H1 (cell line): ENCODE results near the gene RIPOR2. TPM values are rescaled to one million over a fixed set of nuclear protein-coding genes. Genes with fewer than 3 reads are reported as not detected.

ENCODE experiments used
- CTCF ChIA-PET: fragments of 300-600 bp; sonication (Branson Sonifier 250); formaldehyde crosslinking; loops from one replicate; lab custom pipeline; 2021; ENCODE audit not compliant: partially characterized antibody; lab: Charles Lee
- POLR2A ChIA-PET: fragments of 300-600 bp; sonication (Branson Sonifier 250); formaldehyde crosslinking; loops from one replicate; lab custom pipeline; 2021; ENCODE audit warnings: inconsistent platforms; ENCODE audit not compliant: partially characterized antibody; lab: Charles Lee
- DNase-seq, 2 experiments: peaks; one replicate each; pipeline versions ENCODE4 v3.0.0 to v3.0.0-alpha.2; 2010 to 2022; ENCODE audit warnings: low spot score in 2 of 2, low read depth in 1 of 2, mixed read lengths in 1 of 2
- FAIRE-seq: peaks from 2 replicates; lab custom pipeline; 2011; peaks lifted over from hg19 to GRCh38; lab: Jason Lieb, UNC
- H2AFZ ChIP-seq: 2 replicates; pipeline ENCODE4 v1.8.1; 2012; ENCODE audit warnings: low read length, inconsistent platforms
- H2AK5ac ChIP-seq: 2 replicates; pipeline ENCODE4 v1.6.1; 2013; ENCODE audit warnings: low read depth, low read length
- H2BK120ac ChIP-seq: replicated peaks from 2 replicates; pipeline ENCODE3; 2013; ENCODE audit warnings: low read depth, low read length, inconsistent platforms
- H2BK12ac ChIP-seq: 2 replicates; pipeline ENCODE4 v1.6.1; 2013; ENCODE audit warnings: low read depth, low read length
- H2BK15ac ChIP-seq: 2 replicates; pipeline ENCODE4 v1.6.1; 2013; ENCODE audit warnings: low read length
- H2BK20ac ChIP-seq: 2 replicates; pipeline ENCODE4 v1.6.1; 2013; ENCODE audit warnings: low read length
- H2BK5ac ChIP-seq: 2 replicates; pipeline ENCODE4 v1.6.1; 2013; ENCODE audit warnings: low read depth, low read length
- H3K14ac ChIP-seq: 2 replicates; pipeline ENCODE4 v1.6.1; 2013; ENCODE audit warnings: inconsistent platforms; ENCODE audit not compliant: insufficient read length
- H3K18ac ChIP-seq: 2 replicates; pipeline ENCODE4 v1.6.1; 2013; ENCODE audit warnings: low read length; ENCODE audit errors: extremely low read depth
- H3K23ac ChIP-seq: 2 replicates; pipeline ENCODE4 v1.6.1; 2013; ENCODE audit warnings: inconsistent platforms; ENCODE audit not compliant: insufficient read length
- H3K23me2 ChIP-seq: 2 replicates; pipeline ENCODE4 v1.6.1; 2013; ENCODE audit warnings: low read depth, low read length
- H3K27ac ChIP-seq: 2 replicates; pipeline ENCODE4 v1.6.1; 2011; ENCODE audit warnings: low read depth, low read length, inconsistent platforms
- H3K27me3 ChIP-seq, 4 experiments: replicated peaks in 1 of 4; 1 replicate in 1 of 4; 2 replicates in 3 of 4; pipeline versions ENCODE4 v1.6.1 to v1.8.1; 2011 to 2013; ENCODE audit warnings: low read length in 3 of 4, mild to moderate bottlenecking in 3 of 4, inconsistent platforms in 2 of 4, mixed read lengths in 2 of 4, moderate library complexity in 1 of 4; ENCODE audit not compliant: control insufficient read depth in 3 of 4, insufficient read depth in 3 of 4; ENCODE audit errors: extremely low read depth in 1 of 4
- H3K36me3 ChIP-seq, 4 experiments: 2 replicates each; pipeline versions ENCODE4 v1.6.1 to v1.8.1; 2011 to 2013; ENCODE audit warnings: mild to moderate bottlenecking in 4 of 4, low read length in 3 of 4, moderate library complexity in 2 of 4, control low read depth in 1 of 4, inconsistent platforms in 1 of 4; ENCODE audit not compliant: insufficient read depth in 4 of 4, control insufficient read depth in 2 of 4
- H3K4ac ChIP-seq: replicated peaks from 2 replicates; pipeline ENCODE3; 2013; ENCODE audit warnings: low read length, low read depth, mixed read lengths, inconsistent platforms; ENCODE audit not compliant: insufficient read length
- H3K4me1 ChIP-seq, 4 experiments: replicated peaks in 1 of 4; 1 replicate in 1 of 4; 2 replicates in 3 of 4; pipeline versions ENCODE4 v1.6.1 to v1.8.1; 2011 to 2013; ENCODE audit warnings: low read length in 3 of 4, inconsistent platforms in 2 of 4, mixed read lengths in 1 of 4; ENCODE audit not compliant: insufficient read depth in 4 of 4, control insufficient read depth in 3 of 4
- H3K4me2 ChIP-seq, 2 experiments: 2 replicates each; pipeline versions ENCODE4 v1.6.1 to v1.8.1; 2011 to 2013; ENCODE audit warnings: low read depth in 2 of 2, low read length in 2 of 2, control low read depth in 1 of 2, inconsistent platforms in 1 of 2, mild to moderate bottlenecking in 1 of 2; ENCODE audit not compliant: insufficient read depth in 1 of 2
- H3K4me3 ChIP-seq, 4 experiments: fragments of 200-600, 300-600 bp in 1 of 4; sonication (generic), shearing (Covaris generic), sonication (Bioruptor Twin) in 1 of 4; 2 replicates each; pipeline versions ENCODE4 v1.5.1 to v1.8.1; 2011 to 2016; ENCODE audit warnings: low read length in 4 of 4, low read depth in 3 of 4, control low read depth in 2 of 4, inconsistent platforms in 2 of 4, mild to moderate bottlenecking in 2 of 4, mixed read lengths in 1 of 4, moderate library complexity in 1 of 4; ENCODE audit not compliant: insufficient read depth in 2 of 4; ENCODE audit errors: extremely low read depth in 1 of 4
- H3K56ac ChIP-seq: replicated peaks from 2 replicates; pipeline ENCODE3; 2013; ENCODE audit warnings: low read depth, mild to moderate bottlenecking, mixed read lengths, low read length, inconsistent platforms; ENCODE audit not compliant: insufficient read length
- H3K79me1 ChIP-seq: 2 replicates; pipeline ENCODE4 v1.6.1; 2013; ENCODE audit warnings: low read depth, low read length, control low read depth
- H3K79me2 ChIP-seq, 2 experiments: 2 replicates each; pipeline versions ENCODE4 v1.6.1 to v1.8.1; 2012 to 2013; ENCODE audit warnings: low read length in 2 of 2, mild to moderate bottlenecking in 2 of 2, inconsistent platforms in 1 of 2; ENCODE audit not compliant: insufficient read depth in 2 of 2, control insufficient read depth in 1 of 2
- H3K9ac ChIP-seq, 4 experiments: replicated peaks in 1 of 4; 1 replicate in 1 of 4; 2 replicates in 3 of 4; pipeline versions ENCODE4 v1.6.1 to v1.8.1; 2011 to 2013; ENCODE audit warnings: low read depth in 3 of 4, low read length in 3 of 4, control low read depth in 2 of 4, mild to moderate bottlenecking in 2 of 4, moderate library complexity in 2 of 4, inconsistent platforms in 1 of 4; ENCODE audit errors: extremely low read depth in 1 of 4
- H3K9me3 ChIP-seq, 2 experiments: 2 replicates each; pipeline versions ENCODE4 v1.6.1 to v1.8.1; 2012 to 2013; ENCODE audit warnings: mild to moderate bottlenecking in 2 of 2, moderate library complexity in 2 of 2, control low read depth in 1 of 2, inconsistent platforms in 1 of 2, low read depth in 1 of 2, low read length in 1 of 2, mixed read lengths in 1 of 2; ENCODE audit not compliant: insufficient read depth in 2 of 2
- H4K20me1 ChIP-seq, 2 experiments: replicated peaks in 1 of 2; 2 replicates each; pipeline versions ENCODE3 to v1.8.1; 2011 to 2013; ENCODE audit warnings: inconsistent platforms in 2 of 2, low read length in 2 of 2, mild to moderate bottlenecking in 1 of 2; ENCODE audit not compliant: insufficient read depth in 2 of 2, control insufficient read depth in 1 of 2
- H4K5ac ChIP-seq: 2 replicates; pipeline ENCODE4 v1.6.1; 2013; ENCODE audit warnings: low read length, low read depth, mixed read lengths, inconsistent platforms; ENCODE audit not compliant: insufficient read length
- H4K8ac ChIP-seq: 2 replicates; pipeline ENCODE4 v1.8.0; 2013; ENCODE audit warnings: mild to moderate bottlenecking, moderate library complexity, low read length, inconsistent platforms; ENCODE audit not compliant: insufficient read depth; ENCODE audit errors: extremely low read depth
- H4K91ac ChIP-seq: replicated peaks from 2 replicates; pipeline ENCODE3; 2013; ENCODE audit warnings: low read length, mixed read lengths, inconsistent platforms; ENCODE audit not compliant: insufficient read length
- BACH1 ChIP-seq: IDR thresholded peaks from 2 replicates; pipeline ENCODE4 v1.6.1; 2012; ENCODE audit warnings: low read length, improper control_type of control experiment
- BRCA1 ChIP-seq: IDR thresholded peaks from 2 replicates; pipeline ENCODE4 v1.6.1; 2012; ENCODE audit warnings: low read depth, low read length, improper control_type of control experiment
- E2F6 ChIP-seq: IDR thresholded peaks from 2 replicates; pipeline ENCODE4 v1.6.1; 2012; ENCODE audit warnings: inconsistent platforms
- EP300 ChIP-seq, 2 experiments: IDR thresholded peaks; 1 replicate in 1 of 2; 2 replicates in 1 of 2; pipeline ENCODE4 v1.6.1; 2011 to 2012; ENCODE audit warnings: low read depth in 2 of 2, low read length in 2 of 2, mild to moderate bottlenecking in 2 of 2, borderline replicate concordance in 1 of 2, inconsistent platforms in 1 of 2, moderate library complexity in 1 of 2
- FOSL1 ChIP-seq: IDR thresholded peaks from 2 replicates; pipeline ENCODE4 v1.6.1; 2011; ENCODE audit warnings: mild to moderate bottlenecking, low read depth, low read length, moderate library complexity; ENCODE audit not compliant: insufficient read depth
- JUND ChIP-seq: IDR thresholded peaks from 2 replicates; pipeline ENCODE4 v1.6.1; 2011; ENCODE audit warnings: mild to moderate bottlenecking, improper control_type of control experiment, low read length
- KDM4A ChIP-seq: IDR thresholded peaks from one replicate; pipeline ENCODE4 v1.7.1; 2012; ENCODE audit warnings: low read depth, mild to moderate bottlenecking, moderate library complexity, low read length, inconsistent platforms; ENCODE audit not compliant: severe bottlenecking
- NRF1 ChIP-seq: IDR thresholded peaks from 2 replicates; pipeline ENCODE4 v1.6.1; 2011; ENCODE audit warnings: mild to moderate bottlenecking, low read depth, low read length, improper control_type of control experiment
- SP1 ChIP-seq: IDR thresholded peaks from 2 replicates; pipeline ENCODE4 v1.6.1; 2011; ENCODE audit warnings: low read depth, low read length
- WGBS, 2 experiments: shearing (Covaris generic) in 1 of 2; methylation state at CpG; one replicate each; pipeline versions ENCODE4 v1.1.6 to v1.1.7; 2013 to 2015; ENCODE audit warnings: low lambda C conversion rate in 2 of 2, mixed read lengths in 2 of 2, inconsistent platforms in 1 of 2, low coverage in 1 of 2, missing lambda C conversion rate in 1 of 2; ENCODE audit not compliant: insufficient replicate concordance in 2 of 2, insufficient coverage in 1 of 2, insufficient read length in 1 of 2; ENCODE audit errors: extremely low coverage in 1 of 2, missing lambda C conversion rate in 1 of 2; 5-methylcytosine and 5-hydroxymethylcytosine counted together
- polyA plus RNA-seq, 7 experiments: library from polyadenylated mRNA; depleted of rRNA in 3 of 7; stranded (reverse) in 5 of 7; unstranded in 2 of 7; fragments of >200 nt in 5 of 7; fragments of 200-250 nt in 2 of 7; gene quantifications; 1 replicate in 5 of 7; 2 replicates in 1 of 7; 4 replicates in 1 of 7; pipeline versions ENCODE4 v1.2.1 to v1.2.3, GENCODE V29; 2011 to 2013; ENCODE audit warnings: missing spikeins in 2 of 7, mixed read lengths in 2 of 7
- total RNA-seq: library from RNA; stranded (reverse); fragmentation: NEBNext Ultra II Directional; extraction: Animal tissue kit (Norgen Biotek cat#: 25700); gene quantifications from 2 replicates; pipeline ENCODE4 v1.2.1, GENCODE V29; 2021
- TF ChIP-seq, protein P1 (sequence below): IDR thresholded peaks from 2 replicates; pipeline ENCODE4 v1.6.1; 2012; ENCODE audit warnings: low read length, inconsistent platforms

Gene RIPOR2
- total and polyA plus RNA-seq, 2 of the 8 experiments (the other 6 are each of a cell fraction or from before 2014, with no cell fraction given): 16.7 to 45.6 TPM

DNA sequence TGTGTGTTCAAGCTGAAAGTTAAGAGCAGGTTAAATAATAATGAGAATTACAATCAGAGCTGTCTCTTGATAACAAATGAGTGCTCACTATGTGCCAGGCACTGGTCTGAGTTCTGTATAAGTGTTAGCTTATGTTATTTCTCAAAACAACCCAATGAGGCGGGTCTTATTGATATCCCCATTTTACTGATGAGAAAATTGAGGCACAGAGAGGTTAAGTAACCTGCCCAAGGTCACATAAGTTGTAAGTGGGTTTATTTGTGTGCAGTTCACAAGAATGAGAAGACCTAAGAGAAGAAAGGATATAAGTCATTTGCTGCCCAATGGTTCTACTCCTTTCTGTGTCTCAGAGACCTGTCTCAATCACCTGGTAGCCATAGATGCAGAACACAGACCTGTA, 103.0 kb downstream of the RIPOR2 start:
- Histone ChIP-seq H3K79me1 (no peaks in the 10 kb centered on the region), H3K4ac (no peak overlapping the region), H3K18ac (no peak overlapping the region), H4K20me1 (peaks cover 0 to 2% of the 10 kb centered on the region in 2 experiments), H3K4me2 (no peak overlapping the region), H4K5ac (no peak overlapping the region), H3K27ac (no peak overlapping the region), H4K91ac (no peak overlapping the region), H3K4me3 (no peak overlapping the region), H3K27me3 (no peaks in the 10 kb centered on the region), H2BK12ac (no peak overlapping the region), H2BK20ac (no peak overlapping the region), H3K9ac (no peak overlapping the region), H3K36me3 (no peaks in the 10 kb centered on the region), H3K23ac (no peak overlapping the region), H2BK120ac (no peak overlapping the region), H3K9me3 (no peaks in the 10 kb centered on the region), H3K4me1 (no peaks in the 10 kb centered on the region), H2AFZ (no peak overlapping the region), H3K56ac (no peak overlapping the region), H3K14ac (no peak overlapping the region), H3K23me2 (no peaks in the 10 kb centered on the region; the same call in 1 of the 2 replicates), H2BK15ac (no peak overlapping the region), H4K8ac (no peak overlapping the region), H2AK5ac (no peak overlapping the region), H2BK5ac (no peak overlapping the region), H3K79me2 (no peaks in the 10 kb centered on the region)
- CTCF ChIA-PET: interaction anchor here (0.8 to 1.3 kb wide), 2 partner anchors 13 to 24 kb away, joined by 3 to 4 read pairs; no protein-coding TSS in a partner anchor
- FAIRE-seq (no peak), DNase-seq (no peak)
- POLR2A ChIA-PET: interaction anchor here (0.6 to 0.9 kb wide), 2 partner anchors 11 to 694 kb away, joined by 3 read pairs; no protein-coding TSS in a partner anchor
- TF ChIP-seq E2F6 (no peak), KDM4A (no peak), JUND (no peak), NRF1 (no peak), BACH1 (no peak), EP300 (IDR thresholded peaks at IDR 0.05; ENCODE audit: borderline replicate concordance in 1 of 2, low read depth in 2 of 2, low read length in 2 of 2) (no peak), BRCA1 (no peak), FOSL1 (no peak), SP1 (no peak)
- TF ChIP-seq, protein P1, sequence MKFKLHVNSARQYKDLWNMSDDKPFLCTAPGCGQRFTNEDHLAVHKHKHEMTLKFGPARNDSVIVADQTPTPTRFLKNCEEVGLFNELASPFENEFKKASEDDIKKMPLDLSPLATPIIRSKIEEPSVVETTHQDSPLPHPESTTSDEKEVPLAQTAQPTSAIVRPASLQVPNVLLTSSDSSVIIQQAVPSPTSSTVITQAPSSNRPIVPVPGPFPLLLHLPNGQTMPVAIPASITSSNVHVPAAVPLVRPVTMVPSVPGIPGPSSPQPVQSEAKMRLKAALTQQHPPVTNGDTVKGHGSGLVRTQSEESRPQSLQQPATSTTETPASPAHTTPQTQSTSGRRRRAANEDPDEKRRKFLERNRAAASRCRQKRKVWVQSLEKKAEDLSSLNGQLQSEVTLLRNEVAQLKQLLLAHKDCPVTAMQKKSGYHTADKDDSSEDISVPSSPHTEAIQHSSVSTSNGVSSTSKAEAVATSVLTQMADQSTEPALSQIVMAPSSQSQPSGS: no peak
- WGBS, 2 experiments: 94% methylated on average over 1 of the region's 1 CpG; no CpG with 5 or more reads in 1 of the 2 experiments
